Measurements from ENCODE around the gene ANKUB1. TPM values are rescaled to one million over a fixed set of nuclear protein-coding genes. Genes with fewer than 3 reads are reported as not detected.

ANKUB1 gene
- total RNA-seq, result 0.32 TPM in 1 of 2 replicates, not detected in the other

GRCh38 chr3:149792452-149793270 is at the start of gene ANKUB1:
Gene ANKUB1, minus strand, starts transcription at chr3:149792554. Its CDS starts 188 bp downstream, at chr3:149792366.

GRCh38 chr3:149812606-149813366 is 20.4 kb upstream of the ANKUB1 start, which contains the start of gene RNF13:
Gene RNF13, plus strand, starts transcription at chr3:149813215. Its CDS starts 32,812 bp downstream, at chr3:149846027.

GRCh38 chr3:149752051-149752787 is 40.1 kb downstream of the ANKUB1 start, which contains the start of gene COMMD2:
Gene COMMD2, minus strand, starts transcription at chr3:149752489. Its CDS starts 45 bp downstream, at chr3:149752444.

Other genes with a start within 250 kb of the ANKUB1 start
- gene WWTR1, start 134.5 kb downstream of the ANKUB1 start, total RNA-seq, result 138 and 147 TPM in 2 replicates
- 30.2 and 57.6 TPM in 2 replicates for gene COMMD2, start 40.1 kb downstream of the ANKUB1 start, total RNA-seq
- 41.3 and 64.3 TPM in 2 replicates for gene RNF13, start 20.7 kb upstream of the ANKUB1 start, total RNA-seq
- gene PFN2, start 178.3 kb upstream of the ANKUB1 start, total RNA-seq, result 156 and 165 TPM in 2 replicates